Measurements from ENCODE around the gene C4orf50.

The C4orf50 gene

DNA sequence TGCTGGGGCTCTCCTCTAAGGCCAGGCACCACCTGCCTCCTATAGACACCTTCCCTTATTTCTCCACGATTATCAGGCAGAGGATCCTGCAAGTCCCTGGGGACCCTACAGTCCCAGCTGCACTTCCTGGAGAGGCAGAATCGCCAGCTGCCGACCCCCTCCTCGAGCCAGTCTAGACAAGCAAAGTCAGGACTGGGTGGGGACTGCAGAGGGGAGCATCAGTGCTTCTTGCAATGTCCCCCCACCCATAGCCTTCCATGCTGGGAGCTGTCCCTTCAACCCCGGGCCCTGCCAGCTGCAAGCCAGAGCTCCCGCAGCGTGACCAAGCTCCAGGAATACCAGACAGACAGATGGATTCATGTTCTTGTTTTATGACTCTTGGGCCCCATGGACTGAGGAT, 124.0 kb downstream of the C4orf50 start:
- no peak for DNase-seq

GRCh38 chr4:5893591-5893990, 124.6 kb downstream of the C4orf50 start:
- DNase-seq, result peak in 1 of 56 donors; percentile 30

- peak in 17 of 56 donors; percentile 16 to 65 (median 43) for DNase-seq
Measured at GRCh38 chr4:5893004-5893580, 125.1 kb downstream of the C4orf50 start, which contains the start of gene CRMP1. CRMP1 (minus strand) TSS chr4:5893086; CDS start chr4:5892969, 117 bp downstream.

DNA sequence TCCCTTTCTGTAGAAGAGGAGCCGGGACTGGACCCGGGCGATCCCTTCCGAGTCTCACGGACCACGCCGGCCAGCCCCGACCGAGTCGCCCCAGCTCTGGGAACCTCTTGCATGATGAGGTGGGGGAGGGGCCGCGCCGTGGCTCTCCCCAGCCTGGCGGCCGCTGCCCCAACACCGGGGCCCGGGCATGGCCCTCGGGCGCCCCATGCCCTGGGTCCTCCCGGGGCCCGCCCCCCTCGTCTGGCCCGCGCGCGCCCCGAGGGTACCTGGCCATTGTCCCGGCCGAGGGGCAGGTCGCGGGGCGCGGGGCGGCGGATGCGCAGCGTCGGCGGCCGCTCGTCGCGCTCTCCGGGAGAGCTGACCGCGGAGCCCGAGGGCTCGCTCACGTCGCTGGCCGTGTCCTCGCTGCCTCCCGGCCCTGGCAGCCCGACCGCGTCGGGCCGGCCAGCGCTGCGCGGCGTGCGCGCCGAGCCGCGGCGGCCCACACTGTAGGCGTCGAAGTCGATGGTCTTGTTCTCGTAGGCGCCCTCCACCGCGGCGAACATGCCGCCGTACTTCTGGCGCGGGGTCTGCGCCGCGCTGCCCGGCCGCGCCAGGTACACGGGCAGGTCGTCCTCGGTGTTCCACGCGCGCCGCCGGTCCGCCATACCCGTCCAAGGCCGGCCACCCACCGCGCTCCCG, 125.8 kb downstream of the C4orf50 start:
- no peak for DNase-seq

GRCh38 chr4:5891563-5892322, 126.5 kb downstream of the C4orf50 start:
- no peak for DNase-seq

DNA sequence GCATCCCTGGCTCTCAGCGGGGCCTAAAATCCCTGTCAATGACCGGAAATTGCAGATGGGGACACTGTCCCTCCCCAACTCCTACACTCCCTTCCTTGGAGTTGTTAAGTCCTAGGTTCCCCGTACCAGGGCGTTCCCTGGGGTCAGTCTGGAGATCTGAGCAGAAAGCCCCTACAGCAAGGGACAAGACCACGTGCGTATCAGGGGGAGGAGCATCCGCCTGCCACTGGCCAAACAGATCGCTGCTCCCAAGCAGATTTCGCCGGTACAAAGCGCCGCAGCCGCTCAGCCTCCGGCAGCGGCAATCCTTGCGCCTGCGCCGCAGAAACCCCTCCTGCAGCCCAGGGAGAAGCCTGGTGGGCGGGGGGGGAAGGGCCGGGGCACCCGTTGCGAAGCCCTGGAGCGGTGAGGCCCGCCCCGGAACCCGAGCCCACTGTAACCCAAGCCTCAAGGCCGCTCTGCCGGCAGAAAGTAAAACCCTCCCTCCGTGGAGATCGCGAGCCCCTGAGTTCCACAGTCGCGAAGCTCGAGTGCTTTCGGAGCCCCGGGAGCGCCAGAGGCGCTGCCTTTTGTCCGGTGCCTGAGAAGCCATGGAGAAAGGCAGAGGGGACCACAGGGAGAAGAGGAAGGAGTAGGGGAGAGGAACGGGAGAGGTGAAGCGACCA, 128.0 kb downstream of the C4orf50 start:
- DNase-seq, result peak in 49 of 56 donors; percentile 24 to 84 (median 67)

- no peak for DNase-seq
Measured at GRCh38 chr4:5889002-5889696, 129.1 kb downstream of the C4orf50 start.

DNA sequence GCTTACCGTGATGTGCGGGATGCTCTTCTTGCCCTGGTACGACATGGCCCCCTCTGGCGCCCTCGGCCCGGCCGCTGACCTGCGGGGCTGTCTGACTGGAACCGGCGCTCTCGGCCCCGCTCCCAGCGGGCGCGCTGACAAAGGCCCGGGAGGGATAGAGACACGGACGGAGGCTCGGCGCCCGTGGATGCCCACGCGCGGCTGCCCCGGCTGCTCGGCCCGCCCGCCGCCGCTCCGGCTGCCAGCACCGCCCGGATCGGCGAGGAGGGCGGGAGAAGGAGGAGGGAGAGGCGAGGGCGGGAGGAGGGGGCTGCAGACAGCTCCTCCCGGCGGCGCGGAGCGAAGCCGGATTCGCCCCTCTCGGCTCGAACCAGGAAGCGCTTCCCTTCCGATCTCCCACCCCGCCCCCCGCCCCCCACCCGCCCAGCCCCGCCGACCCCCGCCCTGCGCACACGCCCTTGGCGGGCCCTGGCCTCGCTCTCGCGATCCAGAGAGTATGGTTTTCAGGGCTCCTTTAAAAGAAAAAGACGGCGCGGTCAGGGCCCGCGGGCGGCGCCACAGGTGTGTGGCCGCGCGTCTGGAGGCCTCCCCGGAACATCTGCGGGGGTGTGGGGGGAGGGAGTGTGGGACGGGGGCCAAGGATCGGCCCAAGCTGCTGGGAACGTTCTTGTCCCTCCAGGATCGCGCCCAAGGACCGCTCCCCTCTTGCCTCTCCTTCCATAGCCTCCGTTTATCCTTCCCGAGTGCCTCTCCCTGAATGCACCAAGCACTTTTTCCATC, 129.8 kb downstream of the C4orf50 start:
- peak in 20 of 56 donors; percentile 19 to 68 (median 46) for DNase-seq

GRCh38 chr4:5887361-5888221, 130.6 kb downstream of the C4orf50 start:
- peak in 5 of 56 donors; percentile 24 to 62 (median 43) for DNase-seq

GRCh38 chr4:5887011-5887360, 131.2 kb downstream of the C4orf50 start:
- no peak for DNase-seq

DNA sequence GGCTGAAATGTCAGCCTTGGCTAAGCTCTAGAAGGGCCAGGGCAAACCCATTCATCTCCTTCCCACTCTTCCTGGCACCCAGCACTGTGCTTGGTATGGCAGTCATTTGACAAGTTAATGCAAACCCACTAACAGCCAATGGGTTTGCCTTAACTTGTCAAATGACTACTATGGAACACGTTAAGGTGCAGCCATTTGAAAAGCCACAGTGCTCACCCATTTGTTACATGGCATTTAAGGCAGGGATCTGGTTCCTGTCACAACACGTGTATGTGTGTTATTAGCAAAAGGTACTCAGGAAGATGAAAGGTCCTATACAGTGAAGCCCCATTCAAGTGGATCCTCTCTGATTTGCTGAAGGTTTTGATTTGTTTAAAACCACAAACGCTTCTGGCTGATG, 132.5 kb downstream of the C4orf50 start:
- DNase-seq, result no peak

GRCh38 chr4:5884796-5885195, 133.4 kb downstream of the C4orf50 start:
- DNase-seq, result no peak

DNA sequence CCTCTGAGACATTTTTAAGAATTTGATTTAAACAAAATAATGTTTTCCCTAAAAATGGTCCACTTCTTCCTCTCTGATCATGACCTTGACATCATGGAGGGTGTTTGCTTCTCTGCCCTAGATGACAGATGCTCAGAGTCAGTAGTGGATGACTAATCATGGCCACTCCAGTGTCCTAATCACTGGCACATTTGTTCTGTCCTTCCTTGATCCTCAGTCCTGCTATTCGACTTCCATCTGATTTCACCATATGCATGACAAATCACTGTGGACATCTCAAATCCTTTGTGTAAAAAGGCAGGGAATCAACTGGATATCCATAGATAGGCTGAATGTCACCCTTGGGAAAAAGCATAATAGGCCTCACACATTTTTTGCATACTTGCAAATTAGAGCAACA, 134.3 kb downstream of the C4orf50 start:
- DNase-seq, result no peak

- DNase-seq, result no peak
Measured at GRCh38 chr4:5882947-5883346, 135.3 kb downstream of the C4orf50 start.

GRCh38 chr4:5881340-5881739, 136.9 kb downstream of the C4orf50 start:
- no peak for DNase-seq

- DNase-seq, result no peak
Measured at GRCh38 chr4:5878359-5878758, 139.9 kb downstream of the C4orf50 start.

DNA sequence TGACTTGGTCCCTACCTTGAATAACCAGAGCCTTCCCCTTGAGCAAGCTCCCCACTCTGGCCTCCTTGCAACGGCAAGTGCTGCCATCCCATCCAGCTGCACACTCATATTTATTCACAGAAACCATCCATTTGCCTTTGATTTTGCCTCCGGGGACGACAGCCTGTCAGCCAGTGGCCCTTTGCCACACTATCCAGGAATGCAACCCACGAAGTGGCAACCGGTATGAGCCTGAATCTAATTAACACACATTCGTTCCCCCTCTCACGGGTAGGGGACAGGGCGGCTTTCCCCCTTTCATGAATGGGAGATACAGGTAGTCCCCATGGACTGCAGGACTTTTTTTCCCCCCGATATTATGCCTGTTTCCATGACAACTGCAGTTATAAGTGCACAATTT, 140.8 kb downstream of the C4orf50 start:
- no peak for DNase-seq

DNA sequence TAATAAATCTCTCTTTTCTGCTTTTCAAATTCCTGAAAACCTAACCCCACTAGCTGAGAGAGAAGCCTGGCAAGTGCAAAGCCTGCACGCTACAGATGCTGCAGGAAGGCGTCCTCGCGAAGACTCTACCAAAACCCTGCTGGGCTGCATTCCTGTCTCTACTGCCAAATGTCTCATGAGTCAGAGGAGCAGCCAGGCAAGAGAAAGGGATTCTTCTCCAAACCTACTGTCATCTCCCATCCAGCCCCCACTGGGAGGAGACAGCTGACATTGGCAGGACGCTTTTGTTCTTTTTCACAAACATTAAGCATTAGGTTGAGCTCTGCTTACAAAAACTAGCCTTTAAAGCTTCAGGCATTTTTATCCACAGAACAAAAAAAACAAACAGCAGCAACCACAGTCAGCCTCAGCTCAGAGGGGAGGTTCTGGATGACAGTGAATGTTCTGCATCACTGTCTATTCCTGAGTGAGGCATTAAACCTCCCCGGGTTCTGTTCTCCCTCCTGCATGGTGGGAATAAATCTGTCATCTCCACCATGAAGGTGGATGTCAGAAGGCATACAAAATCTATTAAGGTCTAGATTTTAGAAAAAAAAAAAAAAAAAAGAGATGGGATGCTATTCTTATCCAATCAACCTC, 143.3 kb downstream of the C4orf50 start:
- DNase-seq, result peak in 13 of 56 donors; percentile 19 to 58 (median 35)

GRCh38 chr4:5870701-5871100, 147.5 kb downstream of the C4orf50 start:
- DNase-seq, result peak in 2 of 56 donors; percentile 29 to 32

All from amygdala (tissue), 56 donors.